ENCODE data around the gene OR51B4. TPM values are rescaled to one million over a fixed set of nuclear protein-coding genes. Genes with fewer than 3 reads are reported as not detected.
"Not testable (repeated sequence)": the region's sequence is repeated elsewhere in the genome, so short reads cannot be mapped to it uniquely, and the experiment has no call there.

OR51B4 gene
- not detected for total RNA-seq

- no peak for DNase-seq
Measured at GRCh38 chr11:5301846-5302245, at the start of gene OR51B4. TSS of gene OR51B4 (minus strand) at chr11:5301946. CDS start at chr11:5301946, 0 bp downstream.

GRCh38 chr11:5351208-5351607, 49.5 kb upstream of the OR51B4 start, which contains the start of gene OR51B6:
TSS of gene OR51B6 (plus strand) at chr11:5351508. CDS start at chr11:5351508, 0 bp downstream.
- DNase-seq, result no peak

GRCh38 chr11:5349550-5349949, 47.8 kb upstream of the OR51B4 start:
- DNase-seq, result no peak

- no peak for DNase-seq
Measured at GRCh38 chr11:5348551-5349194, 46.9 kb upstream of the OR51B4 start.

- DNase-seq, result no peak
Measured at GRCh38 chr11:5345831-5346230, 44.1 kb upstream of the OR51B4 start.

- no peak for DNase-seq
Measured at GRCh38 chr11:5343474-5344335, 42.0 kb upstream of the OR51B4 start, which contains the start of gene OR51B5. TSS of gene OR51B5 (minus strand) at chr11:5343524. CDS start at chr11:5343524, 0 bp downstream.

GRCh38 chr11:5339771-5340322, 38.1 kb upstream of the OR51B4 start:
- DNase-seq, result no peak

GRCh38 chr11:5337253-5337652, 35.5 kb upstream of the OR51B4 start:
- not testable (repeated sequence) for DNase-seq

GRCh38 chr11:5336331-5336730, 34.6 kb upstream of the OR51B4 start:
- no peak for DNase-seq

GRCh38 chr11:5335170-5335569, 33.4 kb upstream of the OR51B4 start:
- no peak for DNase-seq

- no peak for DNase-seq
Measured at GRCh38 chr11:5324197-5324596, 22.5 kb upstream of the OR51B4 start, which contains the start of gene OR51B2. TSS of gene OR51B2 (minus strand) at chr11:5324297. CDS start at chr11:5324297, 0 bp downstream.

- no peak for DNase-seq
Measured at GRCh38 chr11:5317292-5317691, 15.5 kb upstream of the OR51B4 start.

- DNase-seq, result not testable (repeated sequence)
Measured at GRCh38 chr11:5313326-5314023, 11.7 kb upstream of the OR51B4 start.

GRCh38 chr11:5310423-5310822, 8.7 kb upstream of the OR51B4 start:
- DNase-seq, result no peak

- no peak for DNase-seq
Measured at GRCh38 chr11:5307256-5308019, 5.7 kb upstream of the OR51B4 start.

- DNase-seq, result no peak
Measured at GRCh38 chr11:5304046-5304445, 2.3 kb upstream of the OR51B4 start.

- DNase-seq, result no peak
Measured at GRCh38 chr11:5303626-5304025, 1.9 kb upstream of the OR51B4 start.

GRCh38 chr11:5300251-5300650, 1.5 kb downstream of the OR51B4 start:
- no peak for DNase-seq

GRCh38 chr11:5298451-5298850, 3.3 kb downstream of the OR51B4 start:
- no peak for DNase-seq

- no peak for DNase-seq
Measured at GRCh38 chr11:5297721-5298323, 3.9 kb downstream of the OR51B4 start.

- not testable (repeated sequence) for DNase-seq
Measured at GRCh38 chr11:5294342-5294995, 7.3 kb downstream of the OR51B4 start.

All from effector CD4-positive, alpha-beta T cell (primary cell).